ENCODE results near the gene PRKCZ.

- TF ChIP-seq CTCF (IDR thresholded peaks at IDR 0.05; ENCODE audit: insufficient read depth, low read length) (no peak), POLR2AphosphoS5 (IDR thresholded peaks at IDR 0.05; ENCODE audit: low read depth) (no peak)
Observed at GRCh38 chr1:2134621-2135307, 84.6 kb downstream of the PRKCZ start.

Data from HL-60 (cell line).